Common myeloid progenitor, CD34-positive (primary cell): ENCODE data around the gene PLCD1.
A peak's percentile ranks its signal among the peaks of the same experiment; 100 is the strongest.

ENCODE experiments used
- CTCF ChIA-PET: fragments of 350-600 bp; sonication (Branson Sonifier 250); formaldehyde crosslinking; loops from one replicate; lab custom pipeline; 2021; ENCODE audit warnings: antibody characterized with exemption; lab: Charles Lee
- POLR2A ChIA-PET: fragments of 350-600 bp; sonication (Branson Sonifier 250); formaldehyde crosslinking; loops from one replicate; lab custom pipeline; 2021; ENCODE audit warnings: antibody characterized with exemption; lab: Charles Lee
- DNase-seq, 3 donors: peaks; one replicate each; pipeline versions ENCODE4 v3.0.0 to v3.0.0-alpha.2; 2013
- H3K27ac ChIP-seq, 2 experiments: 1 replicate in 1 of 2; 2 replicates in 1 of 2; pipeline ENCODE4 v1.7.0; 2013; ENCODE audit warnings: inconsistent platforms in 2 of 2, low read length in 2 of 2, mild to moderate bottlenecking in 2 of 2, low read depth in 1 of 2, moderate library complexity in 1 of 2; ENCODE audit not compliant: severe bottlenecking in 2 of 2, insufficient read depth in 1 of 2, poor library complexity in 1 of 2
- H3K27me3 ChIP-seq, 5 experiments: replicated peaks in 2 of 5; 1 replicate in 3 of 5; 2 replicates in 2 of 5; pipeline versions ENCODE4 v1.6.1 to v1.7.0; 2013; ENCODE audit warnings: low read length in 4 of 5, mild to moderate bottlenecking in 2 of 5, moderate library complexity in 2 of 5, inconsistent platforms in 1 of 5; ENCODE audit not compliant: insufficient read depth in 5 of 5, control insufficient read depth in 4 of 5
- H3K36me3 ChIP-seq, 4 experiments: 1 replicate in 2 of 4; 2 replicates in 2 of 4; pipeline versions ENCODE4 v1.6.1 to v1.7.0; 2013; ENCODE audit warnings: low read length in 3 of 4, control low read depth in 1 of 4, mild to moderate bottlenecking in 1 of 4; ENCODE audit not compliant: control insufficient read depth in 4 of 4, insufficient read depth in 4 of 4
- H3K4me1 ChIP-seq, 4 experiments: 1 replicate in 3 of 4; 2 replicates in 1 of 4; pipeline versions ENCODE4 v1.6.1 to v1.7.1; 2013; ENCODE audit warnings: low read length in 3 of 4, mild to moderate bottlenecking in 3 of 4, control low read depth in 1 of 4, inconsistent platforms in 1 of 4, moderate library complexity in 1 of 4; ENCODE audit not compliant: control insufficient read depth in 4 of 4, insufficient read depth in 4 of 4; ENCODE audit errors: control extremely low read depth in 1 of 4
- H3K4me3 ChIP-seq, 7 experiments: 1 replicate in 4 of 7; 2 replicates in 3 of 7; pipeline versions ENCODE4 v1.5.1 to v1.7.0; 2013; ENCODE audit warnings: mild to moderate bottlenecking in 7 of 7, low read length in 6 of 7, moderate library complexity in 6 of 7, inconsistent platforms in 2 of 7, low read depth in 2 of 7, control low read depth in 1 of 7; ENCODE audit not compliant: insufficient read depth in 4 of 7, control insufficient read depth in 1 of 7; ENCODE audit errors: extremely low read depth in 1 of 7
- H3K9me3 ChIP-seq, 5 experiments: 1 replicate in 4 of 5; 2 replicates in 1 of 5; pipeline versions ENCODE4 v1.6.1 to v1.7.1; 2013; ENCODE audit warnings: low read length in 4 of 5, mild to moderate bottlenecking in 2 of 5, inconsistent platforms in 1 of 5, low read depth in 1 of 5, moderate library complexity in 1 of 5; ENCODE audit not compliant: control insufficient read depth in 4 of 5, insufficient read depth in 2 of 5; ENCODE audit errors: control extremely low read depth in 1 of 5
- WGBS: methylation state at CpG from one replicate; pipeline ENCODE4 v1.1.5; 2013; ENCODE audit not compliant: insufficient coverage; 5-methylcytosine and 5-hydroxymethylcytosine counted together

Gene PLCD1

DNA sequence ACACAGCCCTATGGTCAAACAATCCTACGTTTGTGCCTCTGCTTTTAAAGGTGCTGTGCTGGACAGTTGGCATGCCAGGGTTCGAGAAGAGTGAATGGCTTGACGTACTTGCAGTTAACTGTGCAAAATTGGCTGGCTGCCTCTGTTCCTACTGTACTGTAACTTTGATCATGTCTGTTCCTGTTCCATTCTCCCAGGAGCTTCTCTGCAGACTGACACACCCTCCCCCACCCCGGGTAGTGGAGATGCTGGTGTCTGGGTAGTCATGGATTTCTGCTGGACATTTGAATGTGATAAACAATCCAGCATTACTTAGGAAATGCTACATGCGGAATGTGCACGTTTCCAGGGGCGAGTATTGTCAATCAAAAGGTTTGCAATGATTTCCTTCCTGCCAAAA, 45.4 kb downstream of the PLCD1 start:
- CTCF ChIA-PET = interaction anchor here (1.2 to 4.1 kb wide), 4 partner anchors 10 to 128 kb away, joined by 4 to 24 read pairs (median 8); no protein-coding TSS in a partner anchor
- Histone ChIP-seq H3K4me3 (no peak overlapping the region), H3K9me3 (no peaks in the 10 kb centered on the region), H3K36me3 (peaks cover 4 to 44% (median 12%) of the 10 kb centered on the region in 4 experiments), H3K4me1 (peaks cover 0 to 9% (median 3%) of the 10 kb centered on the region in 4 experiments), H3K27me3 (no peaks in the 10 kb centered on the region), H3K27ac (no peak overlapping the region)
- WGBS = 78% methylated on average over 6 of the region's 7 CpGs
- DNase-seq = no peak
- POLR2A ChIA-PET = no interaction called here

GRCh38 chr3:37982331-37982730, 47.1 kb downstream of the PLCD1 start:
- H3K4me3 ChIP-seq = no peak overlapping the region
- WGBS = no CpG with 5 or more reads among the region's 1 CpG
- no peak overlapping the region for H3K27ac ChIP-seq
- POLR2A ChIA-PET = no interaction called here
- H3K4me1 ChIP-seq = peaks cover 0 to 7% (median 3%) of the 10 kb centered on the region in 4 experiments
- peaks cover 4 to 48% (median 13%) of the 10 kb centered on the region in 4 experiments for H3K36me3 ChIP-seq
- H3K27me3 ChIP-seq = no peaks in the 10 kb centered on the region
- H3K9me3 ChIP-seq = no peaks in the 10 kb centered on the region
- CTCF ChIA-PET = interaction anchor here (1.2 to 4.1 kb wide), 4 partner anchors 8 to 127 kb away, joined by 3 to 24 read pairs (median 10); no protein-coding TSS in a partner anchor
- no peak for DNase-seq

GRCh38 chr3:37981348-37981664, 48.1 kb downstream of the PLCD1 start:
- CTCF ChIA-PET = interaction anchor here (1.1 to 3.5 kb wide), 6 partner anchors 8 to 126 kb away, joined by 3 to 28 read pairs (median 4); no protein-coding TSS in a partner anchor
- H3K36me3 ChIP-seq = peaks cover 8 to 59% (median 17%) of the 10 kb centered on the region in 4 experiments
- H3K27me3 ChIP-seq = no peaks in the 10 kb centered on the region
- no peak overlapping the region for H3K4me3 ChIP-seq
- H3K9me3 ChIP-seq = no peaks in the 10 kb centered on the region
- 100% methylated on average over 2 of the region's 2 CpGs for WGBS
- no peak overlapping the region for H3K27ac ChIP-seq
- DNase-seq = no peak
- POLR2A ChIA-PET = no interaction called here
- H3K4me1 ChIP-seq = no peaks in the 10 kb centered on the region

DNA sequence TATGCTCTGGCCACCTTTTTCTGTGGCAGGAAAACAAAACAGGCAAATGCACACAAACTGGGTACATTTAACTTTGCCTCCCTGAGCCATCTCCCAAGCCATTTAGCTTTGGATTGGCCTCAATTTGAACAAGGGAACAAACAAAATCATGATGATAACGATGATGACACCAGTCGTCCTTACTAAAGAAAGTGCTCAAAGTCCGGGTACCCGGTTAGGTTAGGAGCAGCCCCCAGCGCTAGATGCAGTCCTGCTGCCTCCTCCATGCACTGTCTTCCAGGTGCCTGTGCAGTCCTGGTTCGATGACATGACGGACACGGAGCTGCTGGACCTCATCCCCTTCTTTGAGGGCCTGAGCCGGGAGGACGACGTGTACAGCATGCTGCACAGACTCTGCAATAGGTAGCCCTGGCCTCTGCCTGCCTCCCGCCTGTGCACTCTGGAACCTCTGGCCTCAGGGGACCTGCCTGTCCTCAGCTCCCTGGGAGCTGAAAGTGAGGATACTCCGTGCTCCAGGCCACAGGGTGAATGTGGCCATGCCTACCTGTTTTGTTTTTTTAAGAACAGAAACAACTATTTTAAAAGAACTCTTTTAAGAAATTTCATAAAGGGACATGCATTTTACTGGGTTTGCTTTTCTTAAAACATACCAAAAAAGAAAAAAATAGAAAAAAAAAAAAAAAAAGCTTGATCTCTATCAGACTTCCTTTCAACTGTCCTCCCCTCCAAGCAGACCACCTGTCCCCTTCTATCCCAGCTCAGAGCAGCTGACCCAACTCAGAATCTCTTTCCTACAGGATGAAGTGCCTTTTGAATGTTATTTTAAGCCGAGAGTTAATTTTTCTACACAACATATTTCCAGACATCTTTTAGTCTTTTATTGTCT, 48.7 kb downstream of the PLCD1 start:
- Histone ChIP-seq H3K9me3 (no peaks in the 10 kb centered on the region), H3K36me3 (peaks cover 9 to 65% (median 23%) of the 10 kb centered on the region in 4 experiments), H3K4me3 (no peak overlapping the region), H3K4me1 (no peaks in the 10 kb centered on the region), H3K27ac (no peak overlapping the region), H3K27me3 (no peaks in the 10 kb centered on the region)
- CTCF ChIA-PET = interaction anchor here (0.6 to 3.5 kb wide), 11 partner anchors 9 to 128 kb away, joined by 3 to 28 read pairs (median 4); no protein-coding TSS in a partner anchor
- POLR2A ChIA-PET = no interaction called here
- DNase-seq = no peak
- 99% methylated on average over 8 of the region's 14 CpGs for WGBS

DNA sequence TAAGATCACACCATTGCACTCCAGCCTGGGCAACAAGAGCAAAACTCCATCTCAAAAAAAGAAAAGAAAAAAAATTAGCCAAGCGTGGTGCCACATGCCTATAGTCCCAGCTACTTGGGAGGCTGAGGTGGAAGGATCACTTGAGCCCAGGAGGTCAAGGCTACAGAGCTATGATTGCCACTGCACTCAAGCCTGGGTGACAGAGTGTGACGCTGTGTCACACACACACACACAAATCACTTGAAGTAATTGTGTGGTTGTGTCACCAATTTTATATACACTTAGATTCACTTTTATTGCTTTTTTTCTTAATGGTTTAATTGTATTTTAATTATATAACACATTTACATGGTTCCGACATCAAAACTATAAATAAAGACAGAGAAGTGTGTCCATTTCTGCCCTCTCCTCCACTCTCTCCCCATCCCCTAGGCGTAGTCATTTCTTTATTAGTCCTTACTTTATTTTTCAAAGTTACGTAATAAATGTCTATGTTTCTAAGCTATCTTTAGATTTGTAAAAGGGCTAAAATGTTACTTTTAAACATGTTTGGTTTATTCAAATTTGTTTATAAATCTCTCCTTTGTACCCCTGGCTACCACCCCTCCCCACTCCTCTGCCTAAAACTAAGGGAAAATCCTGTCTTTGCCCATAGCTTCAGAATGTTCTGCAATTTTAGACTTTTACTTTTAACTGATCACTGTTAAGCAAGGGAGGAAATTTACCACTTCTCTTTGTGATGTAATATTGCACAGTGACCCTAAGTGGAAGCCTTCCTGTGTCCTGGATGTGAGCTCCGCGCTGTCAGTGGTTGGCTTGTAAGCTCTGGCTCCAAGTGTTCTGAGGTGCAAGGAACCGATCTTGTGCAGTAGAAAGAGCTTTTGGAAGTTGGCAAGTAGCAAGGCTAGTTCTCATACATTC, 49.6 kb downstream of the PLCD1 start:
- Histone ChIP-seq H3K9me3 (no peaks in the 10 kb centered on the region), H3K36me3 (peaks cover 10 to 70% (median 27%) of the 10 kb centered on the region in 4 experiments), H3K27ac (no peak overlapping the region), H3K4me1 (peaks cover 0 to 1% (median 0%) of the 10 kb centered on the region in 4 experiments), H3K4me3 (no peak overlapping the region), H3K27me3 (no peaks in the 10 kb centered on the region)
- DNase-seq = no peak
- POLR2A ChIA-PET = no interaction called here
- CTCF ChIA-PET = interaction anchor here (0.6 to 3.5 kb wide), 12 partner anchors 10 to 364 kb away, joined by 3 to 28 read pairs (median 4); no protein-coding TSS in a partner anchor
- WGBS = 89% methylated on average over 4 of the region's 8 CpGs

DNA sequence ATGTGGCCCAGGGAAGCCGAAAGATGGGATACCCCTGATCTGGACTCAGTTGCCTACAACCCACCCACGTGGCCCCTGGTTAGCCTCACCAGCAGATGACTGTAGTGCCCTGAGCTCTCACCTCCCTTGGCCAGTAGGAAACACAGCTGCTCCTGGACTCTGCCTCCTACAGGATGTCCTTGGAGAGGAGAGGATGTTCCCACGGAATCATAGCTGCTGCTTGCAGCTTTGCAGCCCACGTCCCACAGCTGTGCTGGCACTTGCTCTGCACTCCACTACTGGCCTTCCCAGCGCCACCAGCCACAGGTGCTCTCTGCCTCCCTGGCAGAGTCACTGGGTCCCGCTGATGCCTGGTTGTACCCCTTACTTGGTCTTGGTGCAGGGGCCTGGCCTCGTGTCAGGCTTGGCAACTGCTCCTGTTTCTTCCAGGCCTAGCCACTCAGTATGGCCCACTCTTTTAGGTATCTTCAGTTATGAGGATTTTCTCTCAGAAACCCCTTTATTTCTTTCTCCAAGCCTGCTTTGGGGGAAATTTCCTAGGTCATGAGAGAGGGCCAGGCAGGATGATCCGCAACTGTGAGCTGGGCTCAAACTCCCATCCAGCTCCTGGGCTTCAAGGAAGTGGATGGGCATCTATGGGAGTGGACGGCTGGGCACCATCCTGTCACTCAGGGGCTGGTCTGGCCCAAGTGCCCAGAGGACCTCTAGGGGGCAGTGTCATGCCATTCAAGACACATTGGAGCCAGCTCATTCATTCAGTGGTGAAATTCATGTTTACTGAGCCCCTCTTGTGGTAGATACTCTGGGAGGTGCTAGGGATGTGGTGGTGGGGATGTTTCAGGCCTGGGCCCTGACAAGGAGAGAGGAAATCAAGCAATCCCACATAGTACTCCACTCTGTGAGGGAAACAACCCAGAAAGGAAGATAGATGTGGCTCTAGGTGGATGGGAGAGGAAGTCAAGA, 55.0 kb downstream of the PLCD1 start:
- no peak overlapping the region for H3K4me3 ChIP-seq
- 87% methylated on average over 9 of the region's 9 CpGs for WGBS
- H3K36me3 ChIP-seq = peaks cover 9 to 64% (median 21%) of the 10 kb centered on the region in 4 experiments
- ChIA-PET POLR2A (no interaction called here), CTCF (interaction anchor here (0.8 to 5.0 kb wide), 27 partner anchors 7 to 370 kb away, joined by 3 to 73 read pairs (median 4); no protein-coding TSS in a partner anchor)
- H3K27me3 ChIP-seq = no peaks in the 10 kb centered on the region
- DNase-seq = peak; percentile 72 to 84 (median 79)
- H3K27ac ChIP-seq = no peak overlapping the region
- peaks cover 0 to 3% (median 0%) of the 10 kb centered on the region in 4 experiments for H3K4me1 ChIP-seq
- no peaks in the 10 kb centered on the region for H3K9me3 ChIP-seq
